Left ventricle myocardium superior (tissue), 1 donor: ENCODE measurements around the gene FPR2. TPM values are rescaled to one million over a fixed set of nuclear protein-coding genes. Genes with fewer than 3 reads are reported as not detected.
"Not testable (repeated sequence)": the region's sequence is repeated elsewhere in the genome, so short reads cannot be mapped to it uniquely, and the experiment has no call there.

Experiments used
- ATAC-seq: fragments of 200-7000 bp; cut with Tn5 transposase; one replicate; pipeline ENCODE4 v1.9.1; 2020; ENCODE audit warnings: mild to moderate bottlenecking, moderate library complexity
- DNase-seq: peaks from one replicate; pipeline ENCODE4 v3.0.0-alpha.2; 2020
- intact Hi-C: fragments of 100-400 bp; cut with micrococcal nuclease; formaldehyde crosslinking; loops from one replicate; pipeline ENCODE4 v1.11.0; 2022
- total RNA-seq: library from RNA; stranded (reverse); fragmentation: NEBNext Ultra II Directional; extraction: Animal tissue kit (Norgen Biotek cat#: 25700); gene quantifications from one replicate; pipeline ENCODE4 v1.2.1, GENCODE V29; 2021
- donor health status: DM: no; HTN: yes; CAD: no; lungs with severe emphysema.

FPR2 gene
- total RNA-seq, 1 donor from 2014 or later, result 1.0 TPM

- intact Hi-C loops, result no loop called here
- ATAC-seq (peak; percentile 49), DNase-seq (peak; percentile 66)
Observed at GRCh38 chr19:51799774-51800472, 38.9 kb downstream of the FPR2 start.

- ATAC-seq, result peak; percentile 85
- intact Hi-C loops, result no loop called here
- peak; percentile 88 for DNase-seq
Observed at GRCh38 chr19:51800473-51801244, 39.7 kb downstream of the FPR2 start.

GRCh38 chr19:51802775-51803174 is 41.8 kb downstream of the FPR2 start:
- DNase-seq, result no peak
- no peak for ATAC-seq
- intact Hi-C loops, result no loop called here

GRCh38 chr19:51803519-51803918 is 42.5 kb downstream of the FPR2 start:
- intact Hi-C loops, result no loop called here
- no peak for ATAC-seq
- DNase-seq, result no peak

DNA sequence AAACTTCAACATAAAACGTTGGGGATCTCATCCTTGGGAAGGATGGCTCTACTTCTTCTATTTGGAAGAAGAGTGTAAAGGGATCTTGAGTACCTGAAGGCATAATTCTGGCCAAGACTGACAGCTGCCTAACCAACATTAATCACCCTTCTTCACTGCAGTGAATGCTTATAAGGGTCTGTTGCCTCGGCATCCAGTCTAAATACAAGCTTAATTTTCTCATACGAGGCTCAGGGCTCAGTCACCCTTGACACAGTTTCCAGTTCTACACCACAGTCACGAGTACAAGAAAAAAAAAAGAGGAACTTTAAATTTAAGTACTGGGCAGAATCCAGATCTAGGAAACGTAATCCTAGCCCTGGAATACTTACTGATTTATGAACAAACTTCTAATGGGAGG is 43.0 kb downstream of the FPR2 start:
- no peak for DNase-seq
- intact Hi-C loops, result no loop called here
- no peak for ATAC-seq

DNA sequence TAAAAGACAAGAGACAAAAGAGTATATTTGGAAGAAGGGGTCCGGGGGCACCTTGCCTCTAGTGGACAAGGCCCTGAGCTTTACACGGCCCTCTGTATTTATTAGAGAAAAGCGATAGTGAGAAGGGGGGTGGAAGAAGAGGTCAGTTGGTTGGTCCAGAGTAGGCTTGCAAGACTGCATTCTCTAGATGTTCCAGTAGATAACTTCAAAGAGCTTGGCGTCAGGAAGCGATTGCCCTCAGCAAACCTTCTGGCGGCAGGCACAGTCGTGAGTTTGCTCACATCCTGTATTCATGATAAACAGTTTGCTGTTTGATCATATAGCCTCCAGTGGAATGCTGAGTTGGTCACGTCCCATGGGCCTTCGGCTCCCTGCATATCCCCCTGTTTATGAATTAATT is 43.8 kb downstream of the FPR2 start:
- intact Hi-C loops, result not testable (repeated sequence)

DNA sequence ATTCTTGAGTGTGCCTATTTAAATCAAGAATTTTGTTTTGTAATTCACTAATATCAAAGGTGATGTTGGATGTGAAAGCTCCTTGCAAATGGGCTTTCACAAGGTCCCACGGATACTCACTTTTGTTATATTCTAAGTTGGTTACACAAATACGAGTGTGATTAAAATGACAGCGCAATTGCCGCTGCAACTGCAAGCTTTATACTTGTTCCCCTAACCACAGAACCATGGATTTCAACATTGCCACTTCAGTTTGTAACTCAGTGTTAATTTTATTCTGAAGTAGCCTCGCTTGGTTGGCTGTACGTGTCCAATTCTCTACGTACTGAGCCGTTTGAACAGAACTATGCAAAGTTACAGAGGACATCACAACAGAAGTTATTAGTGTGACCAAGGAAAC is 44.4 kb downstream of the FPR2 start:
- intact Hi-C loops, DNase-seq, ATAC-seq: not testable (repeated sequence)

More for the DNA sequence above, 43.8 kb downstream of the FPR2 start:
- not testable (repeated sequence) for ATAC-seq, DNase-seq

DNA sequence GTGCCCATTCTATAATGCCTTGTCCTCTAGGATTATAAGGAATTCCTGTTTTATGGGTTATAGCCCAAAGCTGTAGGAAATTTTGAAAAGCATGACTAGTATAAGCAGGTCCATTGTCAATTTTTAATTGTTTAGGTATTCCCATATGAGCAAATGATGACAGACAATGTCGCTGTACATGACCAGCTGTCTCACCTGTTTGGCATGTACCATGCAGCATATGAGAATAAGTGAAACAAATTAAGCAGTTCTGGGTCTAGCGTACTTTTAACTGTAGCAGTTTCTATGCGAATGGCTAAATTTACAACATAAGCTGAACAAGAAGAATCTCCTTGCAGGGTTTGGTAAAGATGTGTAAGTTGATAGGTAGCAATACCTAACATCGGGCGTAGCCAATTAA is 45.6 kb downstream of the FPR2 start:
- ATAC-seq, intact Hi-C loops, DNase-seq: not testable (repeated sequence)

- DNase-seq (peak; percentile 44), ATAC-seq (no peak)
- intact Hi-C loops, result no loop called here
Observed at GRCh38 chr19:51807111-51807701, 46.2 kb downstream of the FPR2 start.

DNA sequence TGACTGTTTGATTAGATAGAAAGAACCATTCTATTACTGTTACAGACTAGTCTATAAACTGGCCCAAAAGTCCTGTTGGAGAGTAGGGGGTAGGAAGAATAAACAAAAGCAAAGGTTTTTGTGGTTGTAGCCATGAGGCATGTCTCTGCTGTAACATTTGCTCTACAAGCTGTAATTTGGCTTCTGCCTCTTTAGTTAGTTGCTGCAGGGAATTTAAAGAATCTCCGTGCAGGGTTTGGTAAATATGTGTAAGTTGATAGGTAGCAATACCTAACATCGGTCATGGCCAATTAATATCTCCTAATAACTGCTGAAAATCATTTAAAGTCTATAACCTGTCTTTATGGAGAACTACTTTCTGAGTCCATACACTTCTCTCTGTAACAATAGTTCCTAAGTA is 46.9 kb downstream of the FPR2 start:
- no peak for ATAC-seq
- no peak for DNase-seq

GRCh38 chr19:51808333-51808986 is 47.5 kb downstream of the FPR2 start:
- ATAC-seq (peak; percentile 35), DNase-seq (no peak)
- intact Hi-C loops, result no loop called here

More for the DNA sequence above, 46.9 kb downstream of the FPR2 start:
- intact Hi-C loops, result no loop called here

GRCh38 chr19:51809787-51810186 is 48.8 kb downstream of the FPR2 start:
- ATAC-seq (peak; percentile 54), DNase-seq (no peak)

DNA sequence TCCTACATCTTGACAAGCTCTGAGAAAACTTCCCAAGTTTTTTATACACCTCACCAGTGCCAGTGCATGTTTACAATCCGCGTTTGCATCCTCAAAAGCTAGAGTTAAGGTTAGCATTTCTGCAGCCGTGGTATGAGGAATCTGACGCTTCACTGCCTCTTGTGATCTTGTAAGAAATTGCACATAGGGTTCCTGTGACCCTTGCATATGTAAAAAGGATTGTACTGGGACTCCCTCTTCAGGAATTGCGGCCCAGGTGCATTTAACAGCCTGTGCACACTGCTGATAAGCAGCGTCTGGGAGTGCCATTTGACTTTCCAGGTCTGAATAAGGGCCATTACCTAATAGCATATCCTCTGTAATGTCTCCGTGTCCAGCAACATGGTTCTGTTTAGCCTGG is 49.2 kb downstream of the FPR2 start:
- intact Hi-C loops, result no loop called here
- DNase-seq (no peak), ATAC-seq (peak; percentile 65)

More at GRCh38 chr19:51809787-51810186, 48.8 kb downstream of the FPR2 start:
- intact Hi-C loops, result no loop called here

GRCh38 chr19:51811344-51811743 is 50.4 kb downstream of the FPR2 start:
- peak; percentile 66 for ATAC-seq
- intact Hi-C loops, result no loop called here
- peak; percentile 41 for DNase-seq

- intact Hi-C loops, result no loop called here
- ATAC-seq (no peak), DNase-seq (no peak)
Observed at GRCh38 chr19:51815043-51815442, 54.1 kb downstream of the FPR2 start.

DNA sequence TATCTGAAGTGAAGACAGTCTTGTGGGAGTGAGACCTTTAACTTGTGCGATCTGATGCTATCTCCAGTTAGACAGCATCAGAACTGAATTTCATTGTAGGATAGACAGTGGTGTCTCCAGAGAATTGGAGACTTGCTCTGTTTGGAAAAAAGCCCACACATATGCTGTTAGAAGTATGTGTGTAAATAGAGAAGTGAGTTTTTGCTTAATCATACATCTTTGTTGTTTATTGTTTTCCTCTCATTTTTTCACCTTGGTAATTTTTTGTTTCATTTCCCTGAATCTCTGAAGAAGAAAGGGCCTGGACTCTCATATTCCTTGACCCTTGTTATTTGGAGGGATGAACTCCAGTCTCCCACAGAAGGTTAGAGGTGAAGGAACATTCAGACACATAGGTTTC is 55.7 kb downstream of the FPR2 start:
- intact Hi-C loops, result no loop called here
- ATAC-seq (no peak), DNase-seq (no peak)

DNA sequence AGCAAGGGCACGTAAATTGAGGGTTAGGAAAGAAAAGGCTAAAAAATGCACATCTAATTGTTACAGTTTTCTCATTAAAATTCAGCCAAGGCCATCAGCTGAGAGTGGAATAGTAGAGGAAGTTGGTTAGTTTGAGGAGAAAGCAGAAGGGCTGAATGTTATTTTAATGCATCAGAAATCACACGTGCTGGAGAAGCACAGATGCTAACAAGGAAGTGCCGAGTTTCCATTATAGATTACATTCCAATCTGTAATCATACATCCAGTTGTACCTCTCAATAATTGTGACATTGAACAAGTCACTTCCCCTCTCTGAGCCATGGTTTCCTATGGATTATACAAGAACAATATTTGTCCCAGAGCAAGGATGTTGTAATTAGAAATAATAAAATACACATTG is 59.0 kb downstream of the FPR2 start:
- ATAC-seq (no peak), DNase-seq (no peak)
- intact Hi-C loops, result no loop called here
